Measurements from ENCODE around the gene ADGRD1. TPM values are rescaled to one million over a fixed set of nuclear protein-coding genes. Genes with fewer than 3 reads are reported as not detected.

ADGRD1 gene
- total RNA-seq, 1 experiment from 2014 or later, result 0.77 TPM

DNA sequence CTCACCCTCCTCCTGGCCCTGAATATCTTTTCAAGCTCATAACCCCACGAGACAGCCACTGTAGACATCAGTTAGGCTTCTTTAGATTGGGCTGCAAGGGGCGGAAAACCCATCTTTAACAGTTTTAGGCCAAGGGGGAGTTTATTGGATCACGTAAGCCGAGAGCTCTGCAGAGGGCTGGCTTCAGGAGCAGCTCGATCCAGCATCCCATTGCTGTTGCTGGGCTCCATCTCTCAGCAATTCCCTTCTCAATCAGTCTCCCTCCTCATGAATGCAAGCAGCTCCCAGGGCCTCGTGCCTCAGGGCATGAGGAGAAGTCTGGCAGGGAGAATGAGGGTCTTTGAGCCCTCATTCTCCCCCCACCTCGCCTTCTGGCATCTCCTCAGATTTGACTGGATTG, 59.4 kb downstream of the ADGRD1 start:
- Mint-ChIP-seq H3K27me3 (ENCODE audit: low read depth) (no peaks in the 10 kb centered on the region), H3K9me3 (no peaks in the 10 kb centered on the region), H3K36me3 (no peaks in the 10 kb centered on the region), H3K4me1 (no peaks in the 10 kb centered on the region), H3K4me3 (no peak overlapping the region), H3K27ac (no peak overlapping the region)
- ChIA-PET CTCF (no interaction called here), POLR2A (no interaction called here)
- TF ChIP-seq FOXJ3 (CRISPR knock-in tag; IDR thresholded peaks at IDR 0.05; ENCODE audit: borderline replicate concordance) (no peak), FOXK1 (CRISPR knock-in tag; IDR thresholded peaks at IDR 0.05) (no peak), ZSCAN18 (CRISPR knock-in tag; IDR thresholded peaks at IDR 0.05) (no peak), FOXP1 (CRISPR knock-in tag; IDR thresholded peaks at IDR 0.05; ENCODE audit: borderline replicate concordance) (no peak), ZNF317 (CRISPR knock-in tag; IDR thresholded peaks at IDR 0.05; ENCODE audit: borderline replicate concordance, low read depth) (no peak), ATF2 (CRISPR knock-in tag; IDR thresholded peaks at IDR 0.05; ENCODE audit: borderline replicate concordance, low read depth) (no peak), ELF4 (CRISPR knock-in tag; IDR thresholded peaks at IDR 0.05; ENCODE audit: low read depth) (no peak), ETV6 (CRISPR knock-in tag; IDR thresholded peaks at IDR 0.05) (no peak), ZNF232 (CRISPR knock-in tag; IDR thresholded peaks at IDR 0.05) (no peak), RORB (CRISPR knock-in tag; IDR thresholded peaks at IDR 0.05) (no peak), KAT7 (CRISPR knock-in tag; IDR thresholded peaks at IDR 0.05; ENCODE audit: borderline replicate concordance) (no peak), SOX15 (CRISPR knock-in tag; IDR thresholded peaks at IDR 0.05) (no peak), SMAD3 (CRISPR knock-in tag; IDR thresholded peaks at IDR 0.05; ENCODE audit: borderline replicate concordance) (no peak), NFE2L1 (CRISPR knock-in tag; IDR thresholded peaks at IDR 0.05) (no peak), NFYB (CRISPR knock-in tag; conservative IDR thresholded peaks at IDR 0.05; ENCODE audit: low read depth) (no peak)
- TF ChIP-seq, protein P1, sequence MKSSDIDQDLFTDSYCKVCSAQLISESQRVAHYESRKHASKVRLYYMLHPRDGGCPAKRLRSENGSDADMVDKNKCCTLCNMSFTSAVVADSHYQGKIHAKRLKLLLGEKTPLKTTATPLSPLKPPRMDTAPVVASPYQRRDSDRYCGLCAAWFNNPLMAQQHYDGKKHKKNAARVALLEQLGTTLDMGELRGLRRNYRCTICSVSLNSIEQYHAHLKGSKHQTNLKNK (CRISPR knock-in tag; IDR thresholded peaks at IDR 0.05), result no peak
- DNase-seq (ENCODE audit: low spot score) (no peak), ATAC-seq (no peak)

DNA sequence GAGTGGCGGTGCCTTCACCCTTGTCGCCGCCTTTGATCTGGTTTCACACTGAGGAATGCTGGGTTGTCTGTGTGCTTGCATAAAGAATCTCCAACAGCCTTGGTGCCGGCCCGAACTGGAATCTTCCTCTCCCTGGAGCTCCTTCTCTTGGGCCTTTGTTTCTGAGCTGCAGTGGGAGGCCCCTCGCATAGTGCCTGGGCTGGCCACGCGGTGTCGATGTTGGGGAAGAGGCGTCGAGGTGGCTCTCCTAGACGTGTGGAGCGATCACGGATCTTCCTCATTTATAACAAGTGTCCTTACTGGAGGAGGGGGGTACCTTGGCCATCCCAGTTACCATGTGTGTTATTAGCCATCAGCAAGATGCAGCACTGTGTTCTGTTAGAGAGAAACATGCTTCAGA, 60.6 kb downstream of the ADGRD1 start:
- H3K36me3 Mint-ChIP-seq, result no peaks in the 10 kb centered on the region
- no peak overlapping the region for H3K27ac Mint-ChIP-seq
- ATAC-seq (no peak), DNase-seq (ENCODE audit: low spot score) (no peak)
- H3K4me3 Mint-ChIP-seq, result no peak overlapping the region
- no peaks in the 10 kb centered on the region for H3K27me3 Mint-ChIP-seq (ENCODE audit: low read depth)
- H3K9me3 Mint-ChIP-seq, result no peaks in the 10 kb centered on the region
- POLR2A ChIA-PET, result no interaction called here
- CTCF ChIA-PET, result no interaction called here
- no peaks in the 10 kb centered on the region for H3K4me1 Mint-ChIP-seq
- TF ChIP-seq CBFB (CRISPR knock-in tag; IDR thresholded peaks at IDR 0.05; ENCODE audit: low read depth) (no peak), FOXP4 (CRISPR knock-in tag; IDR thresholded peaks at IDR 0.05) (no peak), ZNF512 (CRISPR knock-in tag; IDR thresholded peaks at IDR 0.05; ENCODE audit: borderline replicate concordance) (no peak), USF2 (CRISPR knock-in tag; IDR thresholded peaks at IDR 0.05) (no peak), ATF2 (CRISPR knock-in tag; IDR thresholded peaks at IDR 0.05; ENCODE audit: borderline replicate concordance, low read depth) (no peak), SMAD4 (CRISPR knock-in tag; IDR thresholded peaks at IDR 0.05) (no peak), HMGA2 (CRISPR knock-in tag; IDR thresholded peaks at IDR 0.05) (no peak), NFYB (CRISPR knock-in tag; conservative IDR thresholded peaks at IDR 0.05; ENCODE audit: low read depth) (no peak)
- TF ChIP-seq, protein P2, sequence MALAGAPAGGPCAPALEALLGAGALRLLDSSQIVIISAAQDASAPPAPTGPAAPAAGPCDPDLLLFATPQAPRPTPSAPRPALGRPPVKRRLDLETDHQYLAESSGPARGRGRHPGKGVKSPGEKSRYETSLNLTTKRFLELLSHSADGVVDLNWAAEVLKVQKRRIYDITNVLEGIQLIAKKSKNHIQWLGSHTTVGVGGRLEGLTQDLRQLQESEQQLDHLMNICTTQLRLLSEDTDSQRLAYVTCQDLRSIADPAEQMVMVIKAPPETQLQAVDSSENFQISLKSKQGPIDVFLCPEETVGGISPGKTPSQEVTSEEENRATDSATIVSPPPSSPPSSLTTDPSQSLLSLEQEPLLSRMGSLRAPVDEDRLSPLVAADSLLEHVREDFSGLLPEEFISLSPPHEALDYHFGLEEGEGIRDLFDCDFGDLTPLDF (CRISPR knock-in tag; IDR thresholded peaks at IDR 0.05), result no peak
- TF ChIP-seq, protein P3, sequence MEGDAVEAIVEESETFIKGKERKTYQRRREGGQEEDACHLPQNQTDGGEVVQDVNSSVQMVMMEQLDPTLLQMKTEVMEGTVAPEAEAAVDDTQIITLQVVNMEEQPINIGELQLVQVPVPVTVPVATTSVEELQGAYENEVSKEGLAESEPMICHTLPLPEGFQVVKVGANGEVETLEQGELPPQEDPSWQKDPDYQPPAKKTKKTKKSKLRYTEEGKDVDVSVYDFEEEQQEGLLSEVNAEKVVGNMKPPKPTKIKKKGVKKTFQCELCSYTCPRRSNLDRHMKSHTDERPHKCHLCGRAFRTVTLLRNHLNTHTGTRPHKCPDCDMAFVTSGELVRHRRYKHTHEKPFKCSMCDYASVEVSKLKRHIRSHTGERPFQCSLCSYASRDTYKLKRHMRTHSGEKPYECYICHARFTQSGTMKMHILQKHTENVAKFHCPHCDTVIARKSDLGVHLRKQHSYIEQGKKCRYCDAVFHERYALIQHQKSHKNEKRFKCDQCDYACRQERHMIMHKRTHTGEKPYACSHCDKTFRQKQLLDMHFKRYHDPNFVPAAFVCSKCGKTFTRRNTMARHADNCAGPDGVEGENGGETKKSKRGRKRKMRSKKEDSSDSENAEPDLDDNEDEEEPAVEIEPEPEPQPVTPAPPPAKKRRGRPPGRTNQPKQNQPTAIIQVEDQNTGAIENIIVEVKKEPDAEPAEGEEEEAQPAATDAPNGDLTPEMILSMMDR (IDR thresholded peaks at IDR 0.05), result no peak

Measured in WTC11 (cell line).